HEK293 (cell line): ENCODE results near the gene TPI1.

Experiments used
- BCL11A ChIP-seq: fragments of 450-650 bp; formaldehyde crosslinking; IDR thresholded peaks from 2 replicates; pipeline ENCODE4 v1.5.1; 2016; ENCODE audit warnings: low read depth, missing biosample characterization, missing genetic modification characterization
- SCRT1 ChIP-seq: fragments of 450-650 bp; formaldehyde crosslinking; IDR thresholded peaks from 2 replicates; pipeline ENCODE4 v1.5.1; 2016; ENCODE audit warnings: missing biosample characterization, missing genetic modification characterization, borderline replicate concordance
- SETDB1 ChIP-seq: IDR thresholded peaks from one replicate; pipeline ENCODE4 v1.6.1; 2017; ENCODE audit warnings: mild to moderate bottlenecking, low read length, moderate library complexity, mixed read lengths; ENCODE audit not compliant: insufficient read length
- SP7 ChIP-seq: fragments of 450-650 bp; formaldehyde crosslinking; IDR thresholded peaks from 2 replicates; pipeline ENCODE4 v1.5.1; 2016; ENCODE audit warnings: missing biosample characterization, missing genetic modification characterization
- TCF7L2 ChIP-seq: IDR thresholded peaks from 2 replicates; pipeline ENCODE4 v1.6.1; 2011; ENCODE audit warnings: low read depth, mild to moderate bottlenecking, inconsistent platforms, low read length, moderate library complexity, borderline replicate concordance
- YY1 ChIP-seq: fragments of 450-650 bp; formaldehyde crosslinking; IDR thresholded peaks from 2 replicates; pipeline ENCODE4 v1.5.1; 2018; ENCODE audit warnings: missing biosample characterization, missing genetic modification characterization
- ZBTB8A ChIP-seq: fragments of 450-650 bp; formaldehyde crosslinking; IDR thresholded peaks from 2 replicates; pipeline ENCODE4 v1.5.1; 2016; ENCODE audit warnings: missing biosample characterization, missing genetic modification characterization
- ZNF133 ChIP-seq: fragments of 450-650 bp; formaldehyde crosslinking; IDR thresholded peaks from 2 replicates; pipeline ENCODE4 v1.5.1; 2016; ENCODE audit warnings: missing biosample characterization, missing genetic modification characterization
- ZNF366 ChIP-seq: fragments of 450-650 bp; formaldehyde crosslinking; conservative IDR thresholded peaks from 2 replicates; pipeline ENCODE4 v1.5.1; 2016; ENCODE audit warnings: missing biosample characterization, missing genetic modification characterization
- ZNF658 ChIP-seq: fragments of 450-650 bp; formaldehyde crosslinking; IDR thresholded peaks from 2 replicates; pipeline ENCODE4; 2016; ENCODE audit warnings: missing biosample characterization, missing genetic modification characterization
- ZNF707 ChIP-seq: fragments of 450-650 bp; formaldehyde crosslinking; IDR thresholded peaks from 2 replicates; pipeline ENCODE4 v1.5.1; 2016; ENCODE audit warnings: missing biosample characterization, missing genetic modification characterization
- TF ChIP-seq, protein P1 (sequence below): fragments of 450-650 bp; formaldehyde crosslinking; IDR thresholded peaks from 2 replicates; pipeline ENCODE4 v1.5.1; 2016; ENCODE audit warnings: missing biosample characterization, missing genetic modification characterization

DNA sequence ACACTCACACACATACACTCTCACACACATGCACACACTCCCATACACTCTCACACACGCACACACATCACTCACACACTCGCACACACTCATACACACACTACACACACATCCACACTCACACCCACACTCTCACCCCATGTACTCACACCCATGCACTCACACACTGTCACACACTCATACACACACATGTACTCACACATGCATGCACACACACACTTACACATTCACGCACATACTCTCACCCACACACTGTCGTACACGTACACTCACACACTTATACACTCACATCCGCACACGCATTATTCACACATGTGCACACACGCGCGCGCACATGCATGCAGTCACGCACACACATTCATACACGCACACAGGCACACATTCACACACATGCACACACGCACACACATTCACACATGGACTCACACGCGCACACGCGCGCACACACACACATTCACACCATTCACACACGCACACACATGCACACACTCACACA lies 49.6 kb upstream of the TPI1 start:
- TF ChIP-seq SCRT1 (tag by site-specific recombination) (no peak), TCF7L2 (no peak), ZNF366 (no peak), YY1 (no peak), BCL11A (tag by site-specific recombination) (no peak), ZBTB8A (tag by site-specific recombination) (no peak), ZNF658 (tag by site-specific recombination) (no peak), ZNF133 (no peak), ZNF707 (no peak), SETDB1 (no peak), SP7 (no peak)
- TF ChIP-seq, protein P1, sequence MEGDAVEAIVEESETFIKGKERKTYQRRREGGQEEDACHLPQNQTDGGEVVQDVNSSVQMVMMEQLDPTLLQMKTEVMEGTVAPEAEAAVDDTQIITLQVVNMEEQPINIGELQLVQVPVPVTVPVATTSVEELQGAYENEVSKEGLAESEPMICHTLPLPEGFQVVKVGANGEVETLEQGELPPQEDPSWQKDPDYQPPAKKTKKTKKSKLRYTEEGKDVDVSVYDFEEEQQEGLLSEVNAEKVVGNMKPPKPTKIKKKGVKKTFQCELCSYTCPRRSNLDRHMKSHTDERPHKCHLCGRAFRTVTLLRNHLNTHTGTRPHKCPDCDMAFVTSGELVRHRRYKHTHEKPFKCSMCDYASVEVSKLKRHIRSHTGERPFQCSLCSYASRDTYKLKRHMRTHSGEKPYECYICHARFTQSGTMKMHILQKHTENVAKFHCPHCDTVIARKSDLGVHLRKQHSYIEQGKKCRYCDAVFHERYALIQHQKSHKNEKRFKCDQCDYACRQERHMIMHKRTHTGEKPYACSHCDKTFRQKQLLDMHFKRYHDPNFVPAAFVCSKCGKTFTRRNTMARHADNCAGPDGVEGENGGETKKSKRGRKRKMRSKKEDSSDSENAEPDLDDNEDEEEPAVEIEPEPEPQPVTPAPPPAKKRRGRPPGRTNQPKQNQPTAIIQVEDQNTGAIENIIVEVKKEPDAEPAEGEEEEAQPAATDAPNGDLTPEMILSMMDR (tag by site-specific recombination) = no peak
